Omental fat pad (tissue), 4 donors: ENCODE data around the gene UST. TPM values are rescaled to one million over a fixed set of nuclear protein-coding genes. Genes with fewer than 3 reads are reported as not detected.
"Not testable (repeated sequence)": the region's sequence is repeated elsewhere in the genome, so short reads cannot be mapped to it uniquely, and the experiment has no call there.

Experiments used
- ATAC-seq: fragments of 150-250 bp; one replicate; pipeline ENCODE4 v1.9.1; 2016; ENCODE audit warnings: mild to moderate bottlenecking, moderate library complexity; ENCODE audit not compliant: low FRiP score
- DNase-seq: peaks from one replicate; pipeline ENCODE4 v3.0.0-alpha.2; 2019; ENCODE audit warnings: low spot score
- CTCF ChIP-seq, 3 donors: fragments of 450-650 bp; IDR thresholded peaks; one replicate each; pipeline ENCODE4 v1.5.1; 2016 to 2017; ENCODE audit warnings: antibody characterized with exemption in 3 of 3, mild to moderate bottlenecking in 3 of 3, moderate library complexity in 2 of 3
- total RNA-seq, 4 donors: library from RNA; depleted of rRNA; stranded (reverse); fragments of >200 nt; gene quantifications; one replicate each; pipeline ENCODE4 v1.1.0, GENCODE V29; 2016

UST gene
- total RNA-seq, 4 donors from 2014 or later = 9.2 to 20.8 (median 15.0) TPM

GRCh38 chr6:148971031-148971927 lies 224.4 kb downstream of the UST start:
- ATAC-seq (no peak), DNase-seq (no peak)
- TF ChIP-seq CTCF (IDR thresholded peaks at IDR 0.05) = no peak

- ATAC-seq (no peak), DNase-seq (no peak)
- TF ChIP-seq CTCF (IDR thresholded peaks at IDR 0.05) = no peak
These were observed 225.7 kb downstream of the UST start for GRCh38 chr6:148972481-148972880.

GRCh38 chr6:148973538-148974208 lies 226.8 kb downstream of the UST start:
- ATAC-seq (no peak), DNase-seq (no peak)
- no peak for TF ChIP-seq CTCF (IDR thresholded peaks at IDR 0.05)

GRCh38 chr6:148974351-148974750 lies 227.5 kb downstream of the UST start:
- TF ChIP-seq CTCF (IDR thresholded peaks at IDR 0.05) = no peak
- DNase-seq = no peak

GRCh38 chr6:148978298-148978697 lies 231.5 kb downstream of the UST start:
- DNase-seq, ATAC-seq: not testable (repeated sequence)

More at GRCh38 chr6:148974351-148974750, 227.5 kb downstream of the UST start:
- no peak for ATAC-seq

GRCh38 chr6:148979014-148979901 lies 232.4 kb downstream of the UST start:
- DNase-seq (no peak), ATAC-seq (no peak)
- TF ChIP-seq CTCF (IDR thresholded peaks at IDR 0.05) = no peak

GRCh38 chr6:148980234-148980633 lies 233.4 kb downstream of the UST start:
- no peak for ATAC-seq
- no peak for DNase-seq
- TF ChIP-seq CTCF (IDR thresholded peaks at IDR 0.05) = no peak
